IPS-20b (cell line): ENCODE results near the gene CD3D.

Experiments
- H3K27ac ChIP-seq: one replicate; pipeline ENCODE4 v1.5.1; 2013; ENCODE audit warnings: low read length
- H3K27me3 ChIP-seq: 2 replicates; pipeline ENCODE4 v1.6.1; 2013; ENCODE audit warnings: mild to moderate bottlenecking, low read length, inconsistent platforms; ENCODE audit not compliant: insufficient read depth
- H3K36me3 ChIP-seq: 2 replicates; pipeline ENCODE4 v1.6.1; 2013; ENCODE audit warnings: low read depth, mild to moderate bottlenecking, inconsistent platforms, low read length, moderate library complexity; ENCODE audit not compliant: insufficient read depth
- H3K4me1 ChIP-seq: 2 replicates; pipeline ENCODE4 v1.6.1; 2013; ENCODE audit warnings: mild to moderate bottlenecking, control low read depth, inconsistent platforms, low read length, moderate library complexity; ENCODE audit not compliant: insufficient read depth
- H3K4me3 ChIP-seq: 2 replicates; pipeline ENCODE4 v1.5.1; 2013; ENCODE audit warnings: mild to moderate bottlenecking, low read length, inconsistent platforms
- H3K9ac ChIP-seq: 2 replicates; pipeline ENCODE4 v1.6.1; 2013; ENCODE audit warnings: low read depth, mild to moderate bottlenecking, inconsistent platforms, low read length, moderate library complexity
- H3K9me3 ChIP-seq: 2 replicates; pipeline ENCODE4 v1.6.1; 2013; ENCODE audit warnings: mild to moderate bottlenecking, low read depth, low read length, inconsistent platforms; ENCODE audit not compliant: insufficient read depth

The CD3D gene

DNA sequence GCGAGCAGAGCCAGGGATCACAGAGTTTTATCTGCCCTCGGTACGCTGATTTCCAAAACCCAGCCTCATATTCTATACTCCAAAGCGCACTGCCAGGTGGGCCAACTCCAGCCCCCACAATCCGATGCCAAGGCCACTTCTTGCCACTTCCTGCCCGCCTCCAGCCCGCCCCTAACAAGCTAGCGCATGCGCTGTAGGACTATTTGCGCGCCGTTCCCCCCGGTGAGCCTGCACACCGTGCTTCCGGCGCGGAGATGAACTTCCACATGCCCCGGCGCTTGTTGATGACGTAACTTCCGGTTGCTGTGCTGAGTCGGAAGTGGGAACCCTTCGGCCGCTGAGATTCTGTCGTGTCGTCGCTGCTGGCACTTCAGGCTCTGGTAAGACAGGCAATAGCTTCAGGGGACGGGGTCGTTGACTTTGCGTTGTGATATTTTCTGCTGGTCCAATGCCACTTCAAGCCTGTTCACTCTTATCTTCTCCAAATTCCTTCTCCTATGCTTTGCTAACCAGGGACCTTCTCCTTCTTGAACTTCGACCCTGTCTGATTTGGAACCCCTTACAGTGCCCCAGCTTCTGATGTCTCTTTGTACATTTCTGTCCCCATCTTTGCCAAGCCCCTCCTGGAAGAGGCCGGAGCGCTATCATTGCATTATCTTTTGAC is 16.9 kb upstream of the CD3D start, which contains the start of gene UBE4A:
Gene UBE4A, plus strand, starts transcription at position 306 of the 664 bp plus-strand sequence. CDS start 5,481 bp downstream, outside the sequence.
- Histone ChIP-seq H3K27ac (no peak within 1 kb of the TSS), H3K4me3 (peak within 1 kb of the TSS; percentile 97), H3K27me3 (peaks cover 10% of the 10 kb centered on the region), H3K36me3 (no peaks in the 10 kb centered on the region), H3K4me1 (peaks cover 2% of the 10 kb centered on the region; the same call in 1 of the 2 replicates), H3K9ac (peak within 1 kb of the TSS; percentile 77; the same call in 1 of the 2 replicates), H3K9me3 (no peaks in the 10 kb centered on the region)

- peaks cover 2% of the 10 kb centered on the region; the same call in 1 of the 2 replicates for H3K4me1 ChIP-seq
- H3K27ac ChIP-seq = no peak overlapping the region
- H3K9me3 ChIP-seq = no peaks in the 10 kb centered on the region
- no peaks in the 10 kb centered on the region for H3K36me3 ChIP-seq
- H3K4me3 ChIP-seq = no peak overlapping the region
- peaks cover 10% of the 10 kb centered on the region for H3K27me3 ChIP-seq
- H3K9ac ChIP-seq = no peak overlapping the region
Observed at GRCh38 chr11:118358071-118358470, 15.6 kb upstream of the CD3D start.

DNA sequence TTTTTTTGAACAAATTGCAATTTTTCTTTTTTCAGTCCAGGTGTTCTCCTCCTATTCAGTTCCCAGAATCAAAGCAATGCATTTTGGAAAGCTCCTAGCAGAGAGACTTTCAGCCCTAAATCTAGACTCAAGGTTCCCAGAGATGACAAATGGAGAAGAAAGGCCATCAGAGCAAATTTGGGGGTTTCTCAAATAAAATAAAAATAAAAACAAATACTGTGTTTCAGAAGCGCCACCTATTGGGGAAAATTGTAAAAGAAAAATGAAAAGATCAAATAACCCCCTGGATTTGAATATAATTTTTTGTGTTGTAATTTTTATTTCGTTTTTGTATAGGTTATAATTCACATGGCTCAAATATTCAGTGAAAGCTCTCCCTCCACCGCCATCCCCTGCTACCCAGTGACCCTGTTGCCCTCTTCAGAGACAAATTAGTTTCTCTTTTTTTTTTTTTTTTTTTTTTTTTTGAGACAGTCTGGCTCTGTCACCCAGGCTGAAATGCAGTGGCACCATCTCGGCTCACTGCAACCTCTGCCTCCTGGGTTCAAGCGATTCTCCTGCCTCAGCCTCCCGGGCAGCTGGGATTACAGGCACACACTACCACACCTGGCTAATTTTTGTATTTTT is 10.7 kb upstream of the CD3D start:
- no peaks in the 10 kb centered on the region for H3K9me3 ChIP-seq
- no peak overlapping the region for H3K9ac ChIP-seq
- no peaks in the 10 kb centered on the region for H3K4me1 ChIP-seq
- no peak overlapping the region for H3K4me3 ChIP-seq
- no peak overlapping the region for H3K27ac ChIP-seq
- no peaks in the 10 kb centered on the region for H3K36me3 ChIP-seq
- H3K27me3 ChIP-seq = peaks cover 29% of the 10 kb centered on the region

GRCh38 chr11:118349475-118349874 is 7.0 kb upstream of the CD3D start:
- no peaks in the 10 kb centered on the region for H3K9me3 ChIP-seq
- H3K27me3 ChIP-seq = peaks cover 49% of the 10 kb centered on the region
- no peaks in the 10 kb centered on the region for H3K36me3 ChIP-seq
- H3K9ac ChIP-seq = no peak overlapping the region
- H3K4me3 ChIP-seq = no peak overlapping the region
- H3K27ac ChIP-seq = no peak overlapping the region
- H3K4me1 ChIP-seq = no peaks in the 10 kb centered on the region

DNA sequence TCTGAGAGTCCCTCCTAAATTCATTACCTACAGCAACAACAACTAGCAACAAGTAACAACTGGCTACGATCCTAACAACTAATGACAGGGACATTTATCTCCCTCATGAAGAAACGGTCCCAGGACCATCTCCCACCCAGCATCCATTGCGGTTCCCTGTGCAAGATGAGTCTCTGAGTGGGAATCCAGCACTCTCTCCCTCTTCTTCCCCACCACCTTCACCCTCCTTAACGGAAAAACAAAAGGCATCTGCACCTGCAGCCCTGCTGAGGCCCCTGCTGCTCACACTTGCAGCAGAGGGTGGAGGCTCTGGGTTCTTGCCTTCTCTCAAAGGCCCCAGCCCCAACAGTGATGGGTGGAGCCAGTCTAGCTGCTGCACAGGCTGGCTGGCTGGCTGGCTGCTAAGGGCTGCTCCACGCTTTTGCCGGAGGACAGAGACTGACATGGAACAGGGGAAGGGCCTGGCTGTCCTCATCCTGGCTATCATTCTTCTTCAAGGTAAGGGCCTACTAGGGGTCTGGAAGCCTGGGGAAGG is 1.5 kb upstream of the CD3D start, which contains the start of gene CD3G:
Gene CD3G, plus strand, starts transcription at position 364 of the 535 bp plus-strand sequence. Its CDS starts 80 bp downstream, at position 444.
- H3K27me3 ChIP-seq = peaks cover 43% of the 10 kb centered on the region
- H3K27ac ChIP-seq = no peak within 1 kb of the TSS
- no peak within 1 kb of the TSS for H3K4me3 ChIP-seq
- H3K9ac ChIP-seq = no peak within 1 kb of the TSS
- no peaks in the 10 kb centered on the region for H3K9me3 ChIP-seq
- H3K36me3 ChIP-seq = no peaks in the 10 kb centered on the region
- H3K4me1 ChIP-seq = no peaks in the 10 kb centered on the region

- Histone ChIP-seq H3K4me3 (no peak overlapping the region), H3K4me1 (no peaks in the 10 kb centered on the region), H3K36me3 (no peaks in the 10 kb centered on the region), H3K9ac (no peak overlapping the region), H3K27ac (no peak overlapping the region), H3K9me3 (no peaks in the 10 kb centered on the region), H3K27me3 (peaks cover 41% of the 10 kb centered on the region)
Observed at GRCh38 chr11:118343248-118343647, 743 bp upstream of the CD3D start.

DNA sequence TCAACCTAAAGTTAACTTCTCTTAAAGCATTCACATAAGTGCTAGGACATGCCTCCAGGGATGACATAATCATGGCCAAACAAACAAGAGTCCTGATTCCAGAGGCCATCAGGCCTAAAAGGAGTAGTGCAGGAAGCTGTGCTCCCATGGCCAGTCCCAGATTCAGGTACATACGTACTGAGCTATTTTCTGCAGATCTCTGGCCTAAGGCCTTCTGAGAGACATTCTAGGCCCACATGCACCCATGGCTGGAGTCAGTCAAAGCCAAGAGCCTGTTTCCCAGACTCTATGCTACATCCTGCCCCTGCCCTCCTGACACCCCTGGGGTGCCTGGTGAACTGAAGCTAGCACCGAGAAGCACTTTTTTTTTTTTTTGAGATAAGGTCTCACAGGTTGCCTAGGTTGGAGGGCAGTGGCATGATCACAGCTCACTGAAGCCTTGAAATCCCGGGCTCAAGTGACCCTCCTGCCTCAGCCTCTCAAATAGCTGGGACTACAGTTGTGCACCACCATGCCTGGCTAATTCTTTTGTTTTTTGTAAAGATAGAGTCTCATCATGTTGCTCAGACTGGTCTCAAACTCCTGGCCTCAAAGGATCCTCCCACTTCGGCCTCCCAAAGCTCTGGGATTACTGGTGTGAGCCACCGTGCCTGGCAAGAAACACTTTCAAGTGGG is 553 bp downstream of the CD3D start:
- peaks cover 29% of the 10 kb centered on the region for H3K27me3 ChIP-seq
- H3K36me3 ChIP-seq = no peaks in the 10 kb centered on the region
- no peaks in the 10 kb centered on the region for H3K4me1 ChIP-seq
- no peak overlapping the region for H3K4me3 ChIP-seq
- H3K27ac ChIP-seq = no peak overlapping the region
- no peaks in the 10 kb centered on the region for H3K9me3 ChIP-seq
- H3K9ac ChIP-seq = no peak overlapping the region

GRCh38 chr11:118341261-118341660 is 1.2 kb downstream of the CD3D start:
- no peaks in the 10 kb centered on the region for H3K9me3 ChIP-seq
- H3K4me3 ChIP-seq = no peak overlapping the region
- H3K27ac ChIP-seq = no peak overlapping the region
- no peaks in the 10 kb centered on the region for H3K4me1 ChIP-seq
- no peak overlapping the region for H3K9ac ChIP-seq
- no peaks in the 10 kb centered on the region for H3K36me3 ChIP-seq
- peaks cover 23% of the 10 kb centered on the region for H3K27me3 ChIP-seq

GRCh38 chr11:118340449-118340848 is 2.1 kb downstream of the CD3D start:
- H3K9me3 ChIP-seq = no peaks in the 10 kb centered on the region
- no peak overlapping the region for H3K4me3 ChIP-seq
- no peak overlapping the region for H3K27ac ChIP-seq
- H3K27me3 ChIP-seq = peaks cover 18% of the 10 kb centered on the region; the same call in 1 of the 2 replicates
- no peaks in the 10 kb centered on the region for H3K4me1 ChIP-seq
- H3K36me3 ChIP-seq = no peaks in the 10 kb centered on the region
- H3K9ac ChIP-seq = no peak overlapping the region

- Histone ChIP-seq H3K9ac (no peak overlapping the region), H3K4me3 (no peak overlapping the region), H3K36me3 (no peaks in the 10 kb centered on the region), H3K9me3 (no peaks in the 10 kb centered on the region), H3K27ac (no peak overlapping the region), H3K27me3 (peaks cover 14% of the 10 kb centered on the region; the same call in 1 of the 2 replicates), H3K4me1 (no peaks in the 10 kb centered on the region)
Observed at GRCh38 chr11:118339281-118339961, 3.1 kb downstream of the CD3D start.

DNA sequence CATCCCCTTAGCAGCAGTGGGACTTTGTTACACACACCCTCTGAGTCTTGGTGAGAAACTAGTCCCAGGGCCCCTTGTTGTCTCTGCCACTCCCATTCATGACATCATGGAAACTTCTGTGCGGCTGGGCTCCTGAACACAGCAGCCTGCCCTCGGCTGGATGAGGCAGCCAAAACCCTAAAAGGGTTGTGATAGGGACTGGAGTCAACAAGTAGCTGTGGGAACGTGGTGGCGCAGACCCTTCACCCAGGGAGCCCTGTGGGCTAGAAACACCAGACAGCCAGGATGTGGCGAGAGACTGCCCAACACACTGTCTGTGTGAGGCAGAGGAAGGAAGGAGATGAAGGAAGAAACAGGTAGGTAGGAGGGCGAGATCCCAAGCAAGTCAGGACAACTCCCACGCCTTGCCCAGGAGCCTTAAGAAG is 3.9 kb downstream of the CD3D start:
- Histone ChIP-seq H3K9ac (no peak overlapping the region), H3K36me3 (no peaks in the 10 kb centered on the region), H3K4me3 (no peak overlapping the region), H3K27me3 (peaks cover 14% of the 10 kb centered on the region; the same call in 1 of the 2 replicates), H3K27ac (no peak overlapping the region), H3K9me3 (peaks cover 3% of the 10 kb centered on the region), H3K4me1 (no peaks in the 10 kb centered on the region)
